Keratinocyte (primary cell): ENCODE results near the gene EFEMP1.

ENCODE experiments used
- CTCF ChIP-seq, 3 experiments: IDR thresholded peaks in 1 of 3; conservative IDR thresholded peaks in 1 of 3; optimal IDR thresholded peaks in 1 of 3; 2 replicates in 2 of 3; 3 replicates in 1 of 3; pipeline versions ENCODE3 to v1.5.1; 2011; ENCODE audit warnings: low read length in 3 of 3, mild to moderate bottlenecking in 3 of 3, moderate library complexity in 2 of 3, control low read depth in 1 of 3, inconsistent platforms in 1 of 3; ENCODE audit not compliant: insufficient read depth in 2 of 3; ENCODE audit errors: extremely low read depth in 1 of 3
- EZH2 ChIP-seq: IDR thresholded peaks from one replicate; pipeline ENCODE4 v1.6.1; 2012; ENCODE audit warnings: inconsistent platforms, mild to moderate bottlenecking, low read length, moderate library complexity

GRCh38 chr2:55923982-55924321 lies 370 bp upstream of the EFEMP1 start:
- TF ChIP-seq CTCF (optimal IDR thresholded peaks at IDR 0.05 in 1 of 3, IDR thresholded peaks at IDR 0.05 in 1 of 3, conservative IDR thresholded peaks at IDR 0.05 in 1 of 3; ENCODE audit: extremely low read depth in 1 of 3, insufficient read depth in 2 of 3, low read length in 3 of 3) (no peak), EZH2 (no peak)
